ENCODE results near the gene CPEB1. TPM values are rescaled to one million over a fixed set of nuclear protein-coding genes. Genes with fewer than 3 reads are reported as not detected.

The CPEB1 gene
- total RNA-seq, 4 donors from 2014 or later: 0.97 to 5.2 (median 2.5) TPM

DNA sequence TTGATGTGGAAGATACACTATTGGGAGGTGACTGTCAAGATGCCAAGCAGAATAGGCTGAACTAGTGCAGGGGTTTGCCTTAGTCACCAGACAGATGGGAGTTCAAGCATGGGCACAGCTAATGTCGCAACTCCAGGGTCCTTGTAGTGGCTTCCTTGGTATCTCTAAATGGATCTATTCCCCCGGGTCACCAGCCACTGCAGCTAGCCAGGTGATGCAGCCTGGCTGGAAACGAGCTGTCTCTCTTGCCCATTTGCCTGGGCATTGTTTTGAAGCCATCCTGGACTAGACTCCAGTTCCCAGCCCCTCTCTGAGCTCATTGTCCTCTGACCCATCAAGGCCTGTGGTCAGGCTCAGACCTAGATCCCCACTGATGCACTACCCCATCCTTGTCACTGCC is 8.4 kb upstream of the CPEB1 start:
- Histone ChIP-seq H3K4me1 (no peaks in the 10 kb centered on the region), H3K9me3 (no peaks in the 10 kb centered on the region), H3K27me3 (peaks cover 3% of the 10 kb centered on the region), H3K4me3 (no peak overlapping the region), H3K36me3 (no peaks in the 10 kb centered on the region), H3K27ac (no peak overlapping the region)
- TF ChIP-seq, protein P1, sequence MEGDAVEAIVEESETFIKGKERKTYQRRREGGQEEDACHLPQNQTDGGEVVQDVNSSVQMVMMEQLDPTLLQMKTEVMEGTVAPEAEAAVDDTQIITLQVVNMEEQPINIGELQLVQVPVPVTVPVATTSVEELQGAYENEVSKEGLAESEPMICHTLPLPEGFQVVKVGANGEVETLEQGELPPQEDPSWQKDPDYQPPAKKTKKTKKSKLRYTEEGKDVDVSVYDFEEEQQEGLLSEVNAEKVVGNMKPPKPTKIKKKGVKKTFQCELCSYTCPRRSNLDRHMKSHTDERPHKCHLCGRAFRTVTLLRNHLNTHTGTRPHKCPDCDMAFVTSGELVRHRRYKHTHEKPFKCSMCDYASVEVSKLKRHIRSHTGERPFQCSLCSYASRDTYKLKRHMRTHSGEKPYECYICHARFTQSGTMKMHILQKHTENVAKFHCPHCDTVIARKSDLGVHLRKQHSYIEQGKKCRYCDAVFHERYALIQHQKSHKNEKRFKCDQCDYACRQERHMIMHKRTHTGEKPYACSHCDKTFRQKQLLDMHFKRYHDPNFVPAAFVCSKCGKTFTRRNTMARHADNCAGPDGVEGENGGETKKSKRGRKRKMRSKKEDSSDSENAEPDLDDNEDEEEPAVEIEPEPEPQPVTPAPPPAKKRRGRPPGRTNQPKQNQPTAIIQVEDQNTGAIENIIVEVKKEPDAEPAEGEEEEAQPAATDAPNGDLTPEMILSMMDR (IDR thresholded peaks at IDR 0.05): no peak
- TF ChIP-seq EP300 (IDR thresholded peaks at IDR 0.05) (no peak), POLR2AphosphoS5 (IDR thresholded peaks at IDR 0.05) (no peak), POLR2A (IDR thresholded peaks at IDR 0.05) (no peak)
- DNase-seq (ENCODE audit: low spot score in 2 of 2): no peak
- WGBS: 75% methylated on average over 3 of the region's 3 CpGs

GRCh38 chr15:82653483-82654168 is 6.5 kb upstream of the CPEB1 start:
- no peak for DNase-seq (ENCODE audit: low spot score in 2 of 2)
- no peak overlapping the region for H3K27ac ChIP-seq
- peaks cover 3% of the 10 kb centered on the region for H3K27me3 ChIP-seq
- no peak for TF ChIP-seq POLR2A (IDR thresholded peaks at IDR 0.05)
- TF ChIP-seq, protein P1 (IDR thresholded peaks at IDR 0.05): no peak
- no peak for TF ChIP-seq POLR2AphosphoS5 (IDR thresholded peaks at IDR 0.05)
- no peak for TF ChIP-seq EP300 (IDR thresholded peaks at IDR 0.05)
- no peaks in the 10 kb centered on the region for H3K9me3 ChIP-seq
- H3K4me1 ChIP-seq: no peaks in the 10 kb centered on the region
- 74% methylated on average over 3 of the region's 3 CpGs for WGBS
- no peak overlapping the region for H3K4me3 ChIP-seq
- H3K36me3 ChIP-seq: no peaks in the 10 kb centered on the region

- Histone ChIP-seq H3K36me3 (no peaks in the 10 kb centered on the region), H3K4me3 (no peak overlapping the region), H3K27me3 (peaks cover 17% of the 10 kb centered on the region), H3K9me3 (no peaks in the 10 kb centered on the region), H3K4me1 (peaks cover 18% of the 10 kb centered on the region), H3K27ac (no peak overlapping the region)
- TF ChIP-seq, protein P1 (IDR thresholded peaks at IDR 0.05): no peak
- TF ChIP-seq POLR2AphosphoS5 (IDR thresholded peaks at IDR 0.05) (no peak), POLR2A (IDR thresholded peaks at IDR 0.05) (no peak), EP300 (IDR thresholded peaks at IDR 0.05) (no peak)
- DNase-seq (ENCODE audit: low spot score in 2 of 2): no peak
- 97% methylated on average over 2 of the region's 2 CpGs for WGBS
Observed at GRCh38 chr15:82651708-82652107, 4.5 kb upstream of the CPEB1 start.

GRCh38 chr15:82650046-82650670 is 3.0 kb upstream of the CPEB1 start:
- Histone ChIP-seq H3K27ac (no peak overlapping the region), H3K36me3 (no peaks in the 10 kb centered on the region)
- no peak for TF ChIP-seq EP300 (IDR thresholded peaks at IDR 0.05)
- TF ChIP-seq, protein P1 (IDR thresholded peaks at IDR 0.05): no peak

GRCh38 chr15:82649226-82649999 is 2.2 kb upstream of the CPEB1 start:
- no peaks in the 10 kb centered on the region for H3K36me3 ChIP-seq
- no peaks in the 10 kb centered on the region for H3K9me3 ChIP-seq
- TF ChIP-seq, protein P1 (IDR thresholded peaks at IDR 0.05): no peak
- TF ChIP-seq POLR2AphosphoS5 (IDR thresholded peaks at IDR 0.05) (no peak), EP300 (IDR thresholded peaks at IDR 0.05) (no peak), POLR2A (IDR thresholded peaks at IDR 0.05) (no peak)
- peaks cover 28% of the 10 kb centered on the region for H3K4me1 ChIP-seq
- no peak for DNase-seq (ENCODE audit: low spot score in 2 of 2)
- 70% methylated on average over 11 of the region's 11 CpGs for WGBS
- no peak overlapping the region for H3K27ac ChIP-seq
- H3K4me3 ChIP-seq: no peak overlapping the region
- peaks cover 36% of the 10 kb centered on the region for H3K27me3 ChIP-seq

More at GRCh38 chr15:82650046-82650670, 3.0 kb upstream of the CPEB1 start:
- Histone ChIP-seq H3K9me3 (no peaks in the 10 kb centered on the region), H3K27me3 (peaks cover 33% of the 10 kb centered on the region), H3K4me3 (no peak overlapping the region), H3K4me1 (peaks cover 28% of the 10 kb centered on the region)
- DNase-seq (ENCODE audit: low spot score in 2 of 2): no peak

Measured in suprapubic skin (tissue), 4 donors.